Smooth muscle cell (in vitro differentiated cells): Measurements from ENCODE around the gene GTPBP6. TPM values are rescaled to one million over a fixed set of nuclear protein-coding genes. Genes with fewer than 3 reads are reported as not detected.

Source experiments
- DNase-seq: peaks from one replicate; lab custom pipeline; 2025; ENCODE audit not compliant: unreplicated experiment; lab: John Stamatoyannopoulos, UW
- H2AFZ ChIP-seq: fragments of 200-600 bp; sonication (generic); 2 replicates; pipeline ENCODE4 v1.6.0; 2016; ENCODE audit warnings: antibody characterized with exemption, low read depth, mild to moderate bottlenecking
- H3F3A ChIP-seq: fragments of 200-600 bp; sonication (generic); 2 replicates; pipeline ENCODE4 v1.6.0; 2017; ENCODE audit warnings: antibody characterized with exemption, low read depth
- H3K27ac ChIP-seq: fragments of 200-600 bp; sonication (generic); 2 replicates; pipeline ENCODE4 v1.5.1; 2016; ENCODE audit warnings: low read depth, mild to moderate bottlenecking
- H3K27me3 ChIP-seq: fragments of 200-600 bp; sonication (generic); 2 replicates; pipeline ENCODE4 v1.6.1; 2016; ENCODE audit warnings: low read depth, mild to moderate bottlenecking
- H3K36me3 ChIP-seq: fragments of 200-600 bp; sonication (generic); 2 replicates; pipeline ENCODE4 v1.5.1; 2016; ENCODE audit warnings: low read depth
- H3K4me1 ChIP-seq: fragments of 200-600 bp; sonication (generic); 2 replicates; pipeline ENCODE4 v1.5.1; 2016; ENCODE audit warnings: low read depth
- H3K4me2 ChIP-seq: fragments of 200-600 bp; sonication (generic); 2 replicates; pipeline ENCODE4 v1.6.0; 2016; ENCODE audit warnings: mild to moderate bottlenecking
- H3K4me3 ChIP-seq: fragments of 200-600 bp; sonication (generic); 2 replicates; pipeline ENCODE4 v1.5.1; 2016; ENCODE audit warnings: mild to moderate bottlenecking
- H3K79me2 ChIP-seq: fragments of 200-600 bp; sonication (generic); 2 replicates; pipeline ENCODE4 v1.6.0; 2016; ENCODE audit warnings: low read depth, mild to moderate bottlenecking
- H3K9ac ChIP-seq: fragments of 200-600 bp; sonication (generic); 2 replicates; pipeline ENCODE4 v1.6.0; 2016; ENCODE audit warnings: low read depth
- H3K9me3 ChIP-seq: fragments of 200-600 bp; sonication (generic); replicated peaks from 2 replicates; pipeline ENCODE4 v1.5.1; 2016; ENCODE audit warnings: low read depth
- H4K20me1 ChIP-seq: fragments of 200-600 bp; sonication (generic); 2 replicates; pipeline ENCODE4 v1.6.0; 2016; ENCODE audit warnings: low read depth
- WGBS: methylation state at CpG from one replicate; pipeline ENCODE4 v1.1.7; 2016; ENCODE audit warnings: low lambda C conversion rate; 5-methylcytosine and 5-hydroxymethylcytosine counted together
- polyA plus RNA-seq: library from polyadenylated mRNA; unstranded; fragments of >200 nt; fragmentation: Nextera tagmentation; extraction: Ambion mirVana; gene quantifications from 2 replicates; pipeline ENCODE4 v1.2.1, GENCODE V29; 2016
- total RNA-seq: library from RNA; depleted of rRNA; stranded (reverse); fragments of >200 nt; gene quantifications from 2 replicates; pipeline ENCODE4 v1.2.3, GENCODE V29; 2014
- TF ChIP-seq, protein P1 (sequence below): fragments of 200-600 bp; sonication (generic); IDR thresholded peaks from 2 replicates; pipeline ENCODE4 v1.5.1; 2017; ENCODE audit warnings: borderline replicate concordance, mild to moderate bottlenecking, antibody characterized with exemption; ENCODE audit not compliant: insufficient read depth, poor library complexity, severe bottlenecking

The GTPBP6 gene
- total and polyA plus RNA-seq, 2 experiments from 2014 or later, result 25.3 to 59.5 TPM

DNA sequence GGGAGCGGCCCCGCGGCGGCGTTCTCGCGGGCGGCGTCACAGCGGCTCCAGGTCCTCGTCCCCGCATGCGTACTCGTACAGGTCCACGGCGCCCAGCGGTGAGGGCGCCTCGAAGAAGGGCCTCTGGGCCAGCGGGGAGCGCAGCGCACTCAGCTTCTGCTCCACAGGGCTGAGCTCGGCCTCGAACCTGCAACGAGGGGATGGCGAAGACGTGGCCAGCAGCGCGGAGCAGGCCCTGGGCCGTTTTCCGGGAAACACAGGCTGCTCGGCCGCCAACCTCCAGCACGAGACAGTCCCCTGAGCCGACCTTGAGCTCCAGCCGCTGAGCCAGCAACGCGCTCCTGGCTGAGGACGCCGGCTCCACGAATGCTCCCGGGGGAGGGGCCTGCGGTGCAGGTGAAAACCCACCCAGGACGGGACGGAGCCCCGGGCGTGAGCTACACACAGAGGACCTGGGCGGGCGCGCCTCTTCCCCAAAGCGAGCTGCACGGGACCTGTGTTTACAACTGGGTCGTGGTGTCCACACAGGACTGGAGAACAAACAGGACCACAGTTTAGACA is 15.8 kb upstream of the GTPBP6 start:
- no peak overlapping the region for H3K4me2 ChIP-seq
- H3K27ac ChIP-seq, result no peak overlapping the region
- DNase-seq, result no peak
- H2AFZ ChIP-seq, result no peak overlapping the region
- no peaks in the 10 kb centered on the region for H3K27me3 ChIP-seq
- no peaks in the 10 kb centered on the region for H3F3A ChIP-seq
- 97% methylated on average over 45 of the region's 53 CpGs for WGBS
- H3K4me3 ChIP-seq, result no peak overlapping the region
- no peaks in the 10 kb centered on the region for H3K79me2 ChIP-seq
- H3K4me1 ChIP-seq, result peaks cover 3% of the 10 kb centered on the region
- H3K36me3 ChIP-seq, result no peaks in the 10 kb centered on the region
- H3K9ac ChIP-seq, result no peak overlapping the region
- TF ChIP-seq, protein P1, sequence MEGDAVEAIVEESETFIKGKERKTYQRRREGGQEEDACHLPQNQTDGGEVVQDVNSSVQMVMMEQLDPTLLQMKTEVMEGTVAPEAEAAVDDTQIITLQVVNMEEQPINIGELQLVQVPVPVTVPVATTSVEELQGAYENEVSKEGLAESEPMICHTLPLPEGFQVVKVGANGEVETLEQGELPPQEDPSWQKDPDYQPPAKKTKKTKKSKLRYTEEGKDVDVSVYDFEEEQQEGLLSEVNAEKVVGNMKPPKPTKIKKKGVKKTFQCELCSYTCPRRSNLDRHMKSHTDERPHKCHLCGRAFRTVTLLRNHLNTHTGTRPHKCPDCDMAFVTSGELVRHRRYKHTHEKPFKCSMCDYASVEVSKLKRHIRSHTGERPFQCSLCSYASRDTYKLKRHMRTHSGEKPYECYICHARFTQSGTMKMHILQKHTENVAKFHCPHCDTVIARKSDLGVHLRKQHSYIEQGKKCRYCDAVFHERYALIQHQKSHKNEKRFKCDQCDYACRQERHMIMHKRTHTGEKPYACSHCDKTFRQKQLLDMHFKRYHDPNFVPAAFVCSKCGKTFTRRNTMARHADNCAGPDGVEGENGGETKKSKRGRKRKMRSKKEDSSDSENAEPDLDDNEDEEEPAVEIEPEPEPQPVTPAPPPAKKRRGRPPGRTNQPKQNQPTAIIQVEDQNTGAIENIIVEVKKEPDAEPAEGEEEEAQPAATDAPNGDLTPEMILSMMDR, result no peak
- H3K9me3 ChIP-seq, result no peaks in the 10 kb centered on the region
- H4K20me1 ChIP-seq, result no peaks in the 10 kb centered on the region

GRCh38 chrX:333611-334311 is 15.2 kb upstream of the GTPBP6 start:
- no peak overlapping the region for H3K27ac ChIP-seq
- no peak overlapping the region for H3K9ac ChIP-seq
- 94% methylated on average over 44 of the region's 51 CpGs for WGBS
- no peak overlapping the region for H2AFZ ChIP-seq
- no peaks in the 10 kb centered on the region for H3K9me3 ChIP-seq
- no peaks in the 10 kb centered on the region for H3F3A ChIP-seq
- H3K4me1 ChIP-seq, result peaks cover 3% of the 10 kb centered on the region
- H4K20me1 ChIP-seq, result no peaks in the 10 kb centered on the region
- no peak overlapping the region for H3K4me3 ChIP-seq
- TF ChIP-seq, protein P1, result no peak
- no peaks in the 10 kb centered on the region for H3K36me3 ChIP-seq
- no peak for DNase-seq
- no peaks in the 10 kb centered on the region for H3K27me3 ChIP-seq
- H3K79me2 ChIP-seq, result no peaks in the 10 kb centered on the region
- no peak overlapping the region for H3K4me2 ChIP-seq

- TF ChIP-seq, protein P1, result no peak
- Histone ChIP-seq H4K20me1 (no peaks in the 10 kb centered on the region), H3K9me3 (no peaks in the 10 kb centered on the region), H3K36me3 (no peaks in the 10 kb centered on the region), H3K4me1 (peaks cover 3% of the 10 kb centered on the region), H3K27ac (no peak overlapping the region), H3K4me3 (no peak overlapping the region), H3K9ac (no peak overlapping the region), H3K4me2 (no peak overlapping the region), H3K79me2 (no peaks in the 10 kb centered on the region), H3F3A (no peaks in the 10 kb centered on the region), H3K27me3 (no peaks in the 10 kb centered on the region), H2AFZ (no peak overlapping the region)
- DNase-seq, result no peak
- 93% methylated on average over 29 of the region's 33 CpGs for WGBS
Measured at GRCh38 chrX:332916-333610, 14.5 kb upstream of the GTPBP6 start.

DNA sequence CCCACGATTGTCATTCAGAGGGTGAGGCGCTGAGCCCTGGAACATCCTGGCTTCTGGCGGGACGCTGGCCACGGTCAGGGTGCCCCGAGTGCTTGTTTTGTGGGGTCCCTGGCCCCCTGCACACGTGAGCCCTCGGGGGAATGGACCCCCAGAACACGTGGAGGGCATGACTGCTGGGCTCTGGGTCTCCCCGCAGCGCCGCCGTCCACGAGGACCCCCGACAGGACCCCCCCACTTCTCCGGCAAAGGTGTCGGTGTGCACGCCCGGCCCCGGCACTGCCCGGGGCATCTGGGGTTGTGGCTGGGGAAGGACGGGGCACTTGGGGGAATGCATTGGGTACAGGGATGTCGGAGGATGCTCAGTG is 13.9 kb upstream of the GTPBP6 start:
- Histone ChIP-seq H3K9ac (no peak overlapping the region), H3K27me3 (no peaks in the 10 kb centered on the region), H3K9me3 (no peaks in the 10 kb centered on the region), H3K27ac (no peak overlapping the region), H3F3A (no peaks in the 10 kb centered on the region), H3K4me2 (no peak overlapping the region), H2AFZ (no peak overlapping the region), H3K79me2 (no peaks in the 10 kb centered on the region), H4K20me1 (no peaks in the 10 kb centered on the region), H3K4me1 (peaks cover 3% of the 10 kb centered on the region), H3K4me3 (no peak overlapping the region), H3K36me3 (no peaks in the 10 kb centered on the region)
- no peak for DNase-seq
- 97% methylated on average over 19 of the region's 23 CpGs for WGBS
- TF ChIP-seq, protein P1, result no peak
